Hematopoietic multipotent progenitor cell (in vitro differentiated cells): ENCODE data around the gene RASA3. TPM values are rescaled to one million over a fixed set of nuclear protein-coding genes. Genes with fewer than 3 reads are reported as not detected.
"Not testable (repeated sequence)": the region's sequence is repeated elsewhere in the genome, so short reads cannot be mapped to it uniquely, and the experiment has no call there.

Experiments used
- DNase-seq, 3 donors: peaks; one replicate each; pipeline ENCODE4 v3.0.0-alpha.2; 2011 to 2015; ENCODE audit warnings: low read depth in 2 of 3, low spot score in 2 of 3
- total RNA-seq: library from RNA; depleted of rRNA; stranded (reverse); fragments of >200 nt; gene quantifications from one replicate; pipeline ENCODE4 v1.2.3, GENCODE V29; 2012

Gene RASA3
- total RNA-seq, 1 donor = 22.9 TPM

- DNase-seq = no peak
These were observed 43.1 kb downstream of the RASA3 start for GRCh38 chr13:114089341-114089740.

- no peak for DNase-seq
These were observed 43.6 kb downstream of the RASA3 start for GRCh38 chr13:114088863-114089262.

GRCh38 chr13:114088234-114088633 is 44.2 kb downstream of the RASA3 start:
- no peak for DNase-seq

GRCh38 chr13:114087430-114087829 is 45.0 kb downstream of the RASA3 start:
- no peak for DNase-seq

GRCh38 chr13:114082849-114083645 is 49.4 kb downstream of the RASA3 start:
- no peak for DNase-seq

GRCh38 chr13:114081761-114082681 is 50.4 kb downstream of the RASA3 start:
- DNase-seq = no peak

GRCh38 chr13:114080739-114081561 is 51.5 kb downstream of the RASA3 start:
- DNase-seq = no peak

- DNase-seq = no peak
These were observed 52.6 kb downstream of the RASA3 start for GRCh38 chr13:114079601-114080536.

- no peak for DNase-seq
These were observed 53.7 kb downstream of the RASA3 start for GRCh38 chr13:114078461-114079451.

GRCh38 chr13:114077933-114078325 is 54.5 kb downstream of the RASA3 start:
- DNase-seq = no peak

GRCh38 chr13:114077099-114077932 is 55.1 kb downstream of the RASA3 start:
- no peak for DNase-seq

- no peak for DNase-seq
These were observed 55.9 kb downstream of the RASA3 start for GRCh38 chr13:114076329-114077090.

GRCh38 chr13:114075811-114076210 is 56.6 kb downstream of the RASA3 start:
- not testable (repeated sequence) for DNase-seq

GRCh38 chr13:114074671-114075315 is 57.6 kb downstream of the RASA3 start:
- no peak for DNase-seq

- DNase-seq = no peak
These were observed 58.4 kb downstream of the RASA3 start for GRCh38 chr13:114073881-114074612.

- DNase-seq = no peak
These were observed 60.0 kb downstream of the RASA3 start for GRCh38 chr13:114072421-114072820.
